HepG2 (cell line): ENCODE measurements around the gene ZFP36L2. TPM values are rescaled to one million over a fixed set of nuclear protein-coding genes. Genes with fewer than 3 reads are reported as not detected.
A peak's percentile ranks its signal among the peaks of the same experiment; 100 is the strongest.

Source experiments
- MTF2 ChIP-seq: sonication (generic); formaldehyde crosslinking; IDR thresholded peaks from 2 replicates; pipeline ENCODE4 v1.5.0; 2020; ENCODE audit warnings: missing genetic modification reagents, borderline replicate concordance
- PBX3 ChIP-seq: sonication (generic); formaldehyde crosslinking; IDR thresholded peaks from 2 replicates; pipeline ENCODE4 v1.8.1; 2023; ENCODE audit warnings: missing genetic modification reagents, inconsistent platforms, borderline replicate concordance
- POLR2G ChIP-seq: fragments of 200-400 bp; formaldehyde crosslinking; IDR thresholded peaks from 2 replicates; pipeline ENCODE4 v1.6.1; 2018; ENCODE audit warnings: mild to moderate bottlenecking, low read depth, low read length, moderate library complexity
- REPIN1 ChIP-seq: sonication (generic); formaldehyde crosslinking; IDR thresholded peaks from 2 replicates; pipeline ENCODE4 v1.8.0; 2022; ENCODE audit warnings: missing genetic modification reagents, low read depth, mild to moderate bottlenecking, borderline replicate concordance
- ZBTB4 ChIP-seq: sonication (generic); formaldehyde crosslinking; IDR thresholded peaks from 2 replicates; pipeline ENCODE4 v1.4.0; 2020; ENCODE audit warnings: missing genetic modification reagents, mild to moderate bottlenecking, borderline replicate concordance
- ZBTB40 ChIP-seq, 2 experiments: fragments of 450-650 bp in 1 of 2; sonication (generic) in 1 of 2; formaldehyde crosslinking in 1 of 2; IDR thresholded peaks; 2 replicates each; pipeline versions ENCODE4 v1.6.1 to v1.8.0; 2016 to 2022; ENCODE audit warnings: antibody characterized with exemption in 1 of 2, mild to moderate bottlenecking in 1 of 2, missing genetic modification reagents in 1 of 2
- ZNF234 ChIP-seq: sonication (generic); formaldehyde crosslinking; conservative IDR thresholded peaks from 2 replicates; pipeline ENCODE4 v1.5.1; 2020; ENCODE audit warnings: mild to moderate bottlenecking, missing genetic modification reagents
- ZNF576 ChIP-seq: sonication (generic); formaldehyde crosslinking; IDR thresholded peaks from 2 replicates; pipeline ENCODE4 v1.4.0; 2020; ENCODE audit warnings: mild to moderate bottlenecking, missing genetic modification reagents
- ZNF687 ChIP-seq: sonication (generic); formaldehyde crosslinking; IDR thresholded peaks from 2 replicates; pipeline ENCODE4 v1.5.1; 2020; ENCODE audit warnings: mild to moderate bottlenecking, missing genetic modification reagents, moderate library complexity
- polyA plus RNA-seq, 8 experiments: library from polyadenylated mRNA; depleted of rRNA in 3 of 8; stranded (reverse) in 7 of 8; unstranded in 1 of 8; fragments of >200 nt; fragmentation: Illumina TruSeq in 4 of 8; extraction: Trizol in 4 of 8; gene quantifications; 2 replicates each; pipeline versions ENCODE4 v1.2.1 to v1.2.3, GENCODE V29; 2011 to 2016; ENCODE audit warnings: low read depth in 4 of 8, missing spikeins in 1 of 8, mixed read lengths in 1 of 8; ENCODE audit not compliant: insufficient read depth in 1 of 8
- total RNA-seq, 5 experiments: library from RNA; depleted of rRNA; stranded (reverse); fragments of >200 nt; fragmentation: Illumina TruSeq; extraction: Trizol; gene quantifications; 2 replicates each; pipeline ENCODE4 v1.2.3, GENCODE V29; 2016; ENCODE audit warnings: low read depth in 1 of 5

Gene ZFP36L2
- total and polyA plus RNA-seq, 2 of the 13 experiments (the other 11 are each of a cell fraction or from before 2014, with no cell fraction given), result 11.2 to 21.8 TPM

- TF ChIP-seq ZNF687 (CRISPR knock-in tag), result peak; percentile 84
- TF ChIP-seq POLR2G, result no peak
- no peak for TF ChIP-seq ZBTB4 (CRISPR knock-in tag)
- no peak for TF ChIP-seq ZNF576 (CRISPR knock-in tag)
- no peak for TF ChIP-seq PBX3 (CRISPR knock-in tag)
- no peak for TF ChIP-seq MTF2 (CRISPR knock-in tag)
- no peak for TF ChIP-seq ZBTB40 (IDR thresholded peaks at IDR 0.05)
- TF ChIP-seq ZBTB40 (CRISPR knock-in tag; IDR thresholded peaks at IDR 0.05), result peak; percentile 46; the same call in 1 of the 2 replicates
- peak; percentile 66 for TF ChIP-seq REPIN1 (CRISPR knock-in tag)
- no peak for TF ChIP-seq ZNF234 (CRISPR knock-in tag)
Observed at GRCh38 chr2:43184339-43184895, 42.0 kb downstream of the ZFP36L2 start (continued).
